ENCODE measurements around the gene GNAS. TPM values are rescaled to one million over a fixed set of nuclear protein-coding genes. Genes with fewer than 3 reads are reported as not detected.

The GNAS gene
- total and polyA plus RNA-seq, 9 of the 15 experiments (the other 6 are each of a cell fraction or from before 2014, with no cell fraction given), result 128 to 648 (median 266) TPM

- no peak for TF ChIP-seq ZNF780A (CRISPR knock-in tag; IDR thresholded peaks at IDR 0.05)
- peak; percentile 58; the same call in 1 of the 2 replicates for TF ChIP-seq ATF7 (IDR thresholded peaks at IDR 0.05)
- TF ChIP-seq PHB (CRISPR knock-in tag; IDR thresholded peaks at IDR 0.05), result no peak
- TF ChIP-seq DPF2 (IDR thresholded peaks at IDR 0.05), result no peak
- TF ChIP-seq MBD2 (IDR thresholded peaks at IDR 0.05; ENCODE audit: borderline replicate concordance, low read depth), result no peak
- no peak for TF ChIP-seq TARDBP (IDR thresholded peaks at IDR 0.05)
- no peak for TF ChIP-seq HNRNPLL (IDR thresholded peaks at IDR 0.05; ENCODE audit: low read depth, low read length, poor library complexity, severe bottlenecking)
- no peak for TF ChIP-seq ATF6 (CRISPR knock-in tag; IDR thresholded peaks at IDR 0.05)
- TF ChIP-seq SNIP1 (IDR thresholded peaks at IDR 0.05; ENCODE audit: low read depth), result no peak
- no peak for TF ChIP-seq ZNF586 (CRISPR knock-in tag; conservative IDR thresholded peaks at IDR 0.05)
- TF ChIP-seq, protein P1, sequence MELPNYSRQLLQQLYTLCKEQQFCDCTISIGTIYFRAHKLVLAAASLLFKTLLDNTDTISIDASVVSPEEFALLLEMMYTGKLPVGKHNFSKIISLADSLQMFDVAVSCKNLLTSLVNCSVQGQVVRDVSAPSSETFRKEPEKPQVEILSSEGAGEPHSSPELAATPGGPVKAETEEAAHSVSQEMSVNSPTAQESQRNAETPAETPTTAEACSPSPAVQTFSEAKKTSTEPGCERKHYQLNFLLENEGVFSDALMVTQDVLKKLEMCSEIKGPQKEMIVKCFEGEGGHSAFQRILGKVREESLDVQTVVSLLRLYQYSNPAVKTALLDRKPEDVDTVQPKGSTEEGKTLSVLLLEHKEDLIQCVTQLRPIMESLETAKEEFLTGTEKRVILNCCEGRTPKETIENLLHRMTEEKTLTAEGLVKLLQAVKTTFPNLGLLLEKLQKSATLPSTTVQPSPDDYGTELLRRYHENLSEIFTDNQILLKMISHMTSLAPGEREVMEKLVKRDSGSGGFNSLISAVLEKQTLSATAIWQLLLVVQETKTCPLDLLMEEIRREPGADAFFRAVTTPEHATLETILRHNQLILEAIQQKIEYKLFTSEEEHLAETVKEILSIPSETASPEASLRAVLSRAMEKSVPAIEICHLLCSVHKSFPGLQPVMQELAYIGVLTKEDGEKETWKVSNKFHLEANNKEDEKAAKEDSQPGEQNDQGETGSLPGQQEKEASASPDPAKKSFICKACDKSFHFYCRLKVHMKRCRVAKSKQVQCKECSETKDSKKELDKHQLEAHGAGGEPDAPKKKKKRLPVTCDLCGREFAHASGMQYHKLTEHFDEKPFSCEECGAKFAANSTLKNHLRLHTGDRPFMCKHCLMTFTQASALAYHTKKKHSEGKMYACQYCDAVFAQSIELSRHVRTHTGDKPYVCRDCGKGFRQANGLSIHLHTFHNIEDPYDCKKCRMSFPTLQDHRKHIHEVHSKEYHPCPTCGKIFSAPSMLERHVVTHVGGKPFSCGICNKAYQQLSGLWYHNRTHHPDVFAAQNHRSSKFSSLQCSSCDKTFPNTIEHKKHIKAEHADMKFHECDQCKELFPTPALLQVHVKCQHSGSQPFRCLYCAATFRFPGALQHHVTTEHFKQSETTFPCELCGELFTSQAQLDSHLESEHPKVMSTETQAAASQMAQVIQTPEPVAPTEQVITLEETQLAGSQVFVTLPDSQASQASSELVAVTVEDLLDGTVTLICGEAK (IDR thresholded peaks at IDR 0.05), result no peak
- TF ChIP-seq, protein P1 (CRISPR knock-in tag; IDR thresholded peaks at IDR 0.05), result no peak
- no peak for TF ChIP-seq ZNF175 (CRISPR knock-in tag; IDR thresholded peaks at IDR 0.05; ENCODE audit: low read depth)
These were observed 58.8 kb downstream of the GNAS start (continued) for GRCh38 chr20:58911309-58911708.
